Smooth muscle cell (in vitro differentiated cells): ENCODE data around the gene PELO. TPM values are rescaled to one million over a fixed set of nuclear protein-coding genes. Genes with fewer than 3 reads are reported as not detected.

Experiments
- DNase-seq: peaks from one replicate; lab custom pipeline; 2025; ENCODE audit not compliant: unreplicated experiment; lab: John Stamatoyannopoulos, UW
- H2AFZ ChIP-seq: fragments of 200-600 bp; sonication (generic); 2 replicates; pipeline ENCODE4 v1.6.0; 2016; ENCODE audit warnings: antibody characterized with exemption, low read depth, mild to moderate bottlenecking
- H3F3A ChIP-seq: fragments of 200-600 bp; sonication (generic); 2 replicates; pipeline ENCODE4 v1.6.0; 2017; ENCODE audit warnings: antibody characterized with exemption, low read depth
- H3K27ac ChIP-seq: fragments of 200-600 bp; sonication (generic); 2 replicates; pipeline ENCODE4 v1.5.1; 2016; ENCODE audit warnings: low read depth, mild to moderate bottlenecking
- H3K27me3 ChIP-seq: fragments of 200-600 bp; sonication (generic); 2 replicates; pipeline ENCODE4 v1.6.1; 2016; ENCODE audit warnings: low read depth, mild to moderate bottlenecking
- H3K36me3 ChIP-seq: fragments of 200-600 bp; sonication (generic); 2 replicates; pipeline ENCODE4 v1.5.1; 2016; ENCODE audit warnings: low read depth
- H3K4me1 ChIP-seq: fragments of 200-600 bp; sonication (generic); 2 replicates; pipeline ENCODE4 v1.5.1; 2016; ENCODE audit warnings: low read depth
- H3K4me2 ChIP-seq: fragments of 200-600 bp; sonication (generic); 2 replicates; pipeline ENCODE4 v1.6.0; 2016; ENCODE audit warnings: mild to moderate bottlenecking
- H3K4me3 ChIP-seq: fragments of 200-600 bp; sonication (generic); 2 replicates; pipeline ENCODE4 v1.5.1; 2016; ENCODE audit warnings: mild to moderate bottlenecking
- H3K79me2 ChIP-seq: fragments of 200-600 bp; sonication (generic); 2 replicates; pipeline ENCODE4 v1.6.0; 2016; ENCODE audit warnings: low read depth, mild to moderate bottlenecking
- H3K9ac ChIP-seq: fragments of 200-600 bp; sonication (generic); 2 replicates; pipeline ENCODE4 v1.6.0; 2016; ENCODE audit warnings: low read depth
- H3K9me3 ChIP-seq: fragments of 200-600 bp; sonication (generic); replicated peaks from 2 replicates; pipeline ENCODE4 v1.5.1; 2016; ENCODE audit warnings: low read depth
- H4K20me1 ChIP-seq: fragments of 200-600 bp; sonication (generic); 2 replicates; pipeline ENCODE4 v1.6.0; 2016; ENCODE audit warnings: low read depth
- CTCF ChIP-seq: fragments of 200-600 bp; sonication (generic); IDR thresholded peaks from 2 replicates; pipeline ENCODE4 v1.5.1; 2017; ENCODE audit warnings: borderline replicate concordance, mild to moderate bottlenecking, antibody characterized with exemption; ENCODE audit not compliant: insufficient read depth, poor library complexity, severe bottlenecking
- whole genome bisulfite sequencing: methylation state at CpG from one replicate; pipeline ENCODE4 v1.1.7; 2016; ENCODE audit warnings: low lambda C conversion rate; 5-methylcytosine and 5-hydroxymethylcytosine counted together
- polyA plus RNA-seq: library from polyadenylated mRNA; unstranded; fragments of >200 nt; fragmentation: Nextera tagmentation; extraction: Ambion mirVana; gene quantifications from 2 replicates; pipeline ENCODE4 v1.2.1, GENCODE V29; 2016
- total RNA-seq: library from RNA; depleted of rRNA; stranded (reverse); fragments of >200 nt; gene quantifications from 2 replicates; pipeline ENCODE4 v1.2.3, GENCODE V29; 2014

The PELO gene
- total and polyA plus RNA-seq, 2 experiments from 2014 or later: 37.0 to 88.2 TPM

- H3K4me1 ChIP-seq: peaks cover 24% of the 10 kb centered on the region
- no peak overlapping the region for H3K4me2 ChIP-seq
- H3K79me2 ChIP-seq: peaks cover 88% of the 10 kb centered on the region
- no peak overlapping the region for H3K9ac ChIP-seq
- TF ChIP-seq CTCF: no peak
- no peak overlapping the region for H2AFZ ChIP-seq
- 62% methylated on average over 2 of the region's 2 CpGs for WGBS
- H3F3A ChIP-seq: peaks cover 19% of the 10 kb centered on the region
- no peaks in the 10 kb centered on the region for H3K9me3 ChIP-seq
- no peak for DNase-seq
- no peaks in the 10 kb centered on the region for H3K27me3 ChIP-seq
- no peak overlapping the region for H3K4me3 ChIP-seq
- no peaks in the 10 kb centered on the region for H4K20me1 ChIP-seq
- H3K36me3 ChIP-seq: no peaks in the 10 kb centered on the region
- H3K27ac ChIP-seq: peak overlapping the region; percentile 37
These were observed 46.6 kb downstream of the PELO start for GRCh38 chr5:52834320-52834719.

GRCh38 chr5:52837068-52837467 is 49.4 kb downstream of the PELO start:
- H3K27ac ChIP-seq: peak overlapping the region; percentile 91
- no peaks in the 10 kb centered on the region for H3K36me3 ChIP-seq
- no peak for DNase-seq
- no peaks in the 10 kb centered on the region for H4K20me1 ChIP-seq
- H3K27me3 ChIP-seq: no peaks in the 10 kb centered on the region
- H3K79me2 ChIP-seq: peaks cover 82% of the 10 kb centered on the region
- WGBS: 41% methylated on average over 7 of the region's 7 CpGs
- peak overlapping the region; percentile 17 for H2AFZ ChIP-seq
- H3K9ac ChIP-seq: peak overlapping the region; percentile 72
- H3K9me3 ChIP-seq: no peaks in the 10 kb centered on the region
- H3F3A ChIP-seq: peaks cover 34% of the 10 kb centered on the region
- peak overlapping the region; percentile 3 for H3K4me3 ChIP-seq
- peak overlapping the region; percentile 72 for H3K4me2 ChIP-seq
- H3K4me1 ChIP-seq: peaks cover 28% of the 10 kb centered on the region
- TF ChIP-seq CTCF: no peak

Other genes starting within 250 kb of the PELO start
- gene ITGA1, start within 50 bp of the PELO start, total RNA-seq: 202 and 250 TPM in 2 replicates
- gene ITGA1, start within 50 bp of the PELO start, polyA plus RNA-seq: 62.6 and 85.2 TPM in 2 replicates
- 16.4 and 19.2 TPM in 2 replicates for gene ITGA2, start 201.4 kb downstream of the PELO start, total RNA-seq
- 1.5 and 5.4 TPM in 2 replicates for gene ITGA2, start 201.4 kb downstream of the PELO start, polyA plus RNA-seq